Astrocyte of the hippocampus (primary cell): ENCODE results near the gene CEP19.

Experiments used
- DNase-seq: peaks from one replicate; pipeline ENCODE4 v3.0.0; 2011; ENCODE audit warnings: low read depth, low spot score

The CEP19 gene

DNA sequence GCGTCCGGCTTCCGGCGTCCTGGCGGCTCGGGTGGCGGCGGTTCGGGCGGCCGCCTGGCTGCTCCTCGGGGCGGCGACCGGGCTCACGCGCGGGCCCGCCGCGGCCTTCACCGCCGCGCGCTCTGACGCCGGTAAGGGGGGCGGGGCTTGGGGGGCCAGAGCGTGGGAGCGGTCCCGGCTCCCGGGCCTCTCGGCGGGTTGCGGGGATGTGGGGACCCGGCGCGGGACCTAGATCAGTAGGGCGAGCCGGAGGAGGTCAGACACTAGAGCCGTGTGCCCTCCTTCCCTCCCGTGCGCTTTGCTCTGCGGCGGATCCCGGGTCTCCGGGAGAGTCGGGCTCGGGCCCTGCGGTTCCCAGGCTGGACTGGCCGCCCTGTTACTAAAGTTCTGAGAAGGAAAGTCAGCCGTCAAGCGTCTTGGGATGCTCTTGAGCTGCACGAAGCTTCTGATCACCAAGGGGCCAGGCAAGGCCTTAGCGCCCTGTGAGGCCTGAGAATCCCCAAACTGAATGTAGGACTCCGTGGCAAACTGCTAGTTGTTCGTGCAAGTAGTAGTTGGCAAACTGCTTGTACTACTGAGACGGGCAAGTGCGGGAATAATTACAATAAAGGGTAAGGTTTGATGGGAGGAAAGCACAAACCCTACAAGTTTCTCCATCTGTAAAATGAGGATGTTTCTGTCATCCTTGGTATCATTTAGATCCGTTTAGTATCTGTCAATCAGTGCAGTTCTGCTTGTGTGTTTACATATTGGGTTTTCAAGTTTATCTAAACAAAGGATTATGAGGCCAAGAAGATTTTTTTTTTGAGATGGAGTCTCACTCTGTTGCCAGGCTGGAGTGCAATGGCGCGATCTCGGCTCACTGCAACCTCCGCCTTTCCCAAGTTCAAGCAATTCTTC, 714 bp upstream of the CEP19 start:
- DNase-seq, result no peak

DNA sequence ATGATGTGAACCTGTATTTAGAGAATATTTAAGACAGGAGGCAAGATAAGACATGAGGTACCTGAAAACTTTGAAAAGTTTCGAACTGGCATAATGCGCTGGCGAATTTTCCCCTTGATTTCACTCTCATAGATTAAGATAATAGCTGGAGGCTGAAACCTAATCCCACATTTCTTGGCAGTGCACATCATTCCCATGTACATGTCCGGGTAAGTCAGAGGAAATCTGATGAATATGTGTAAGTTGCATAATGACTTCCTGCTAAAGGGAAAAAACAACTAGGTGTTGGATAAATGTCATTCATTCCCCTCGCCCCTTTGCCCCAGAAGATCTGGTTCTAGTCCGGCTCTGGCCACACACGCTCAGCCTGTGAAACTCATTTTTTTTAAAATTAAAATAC, 3.6 kb downstream of the CEP19 start:
- peak; percentile 33 for DNase-seq

DNA sequence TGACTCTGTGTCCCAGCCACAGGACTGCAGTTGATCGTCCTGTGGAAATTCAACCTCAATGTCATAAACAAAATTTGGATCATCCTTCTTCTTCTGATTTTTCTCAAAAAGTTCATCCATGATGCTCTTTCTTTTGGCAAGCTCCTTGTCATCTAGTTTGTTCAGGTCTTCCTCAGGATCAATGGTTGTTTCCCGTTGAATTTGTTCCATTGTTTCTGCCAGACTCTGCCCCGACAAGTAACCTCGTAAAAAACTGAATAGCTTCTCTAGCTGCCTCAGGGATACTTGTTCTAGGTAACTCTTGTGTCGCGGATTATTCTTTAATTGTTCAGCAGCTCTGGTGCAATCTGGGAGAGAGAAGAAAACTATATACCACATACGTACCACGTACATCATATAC, 4.5 kb downstream of the CEP19 start:
- DNase-seq, result no peak

DNA sequence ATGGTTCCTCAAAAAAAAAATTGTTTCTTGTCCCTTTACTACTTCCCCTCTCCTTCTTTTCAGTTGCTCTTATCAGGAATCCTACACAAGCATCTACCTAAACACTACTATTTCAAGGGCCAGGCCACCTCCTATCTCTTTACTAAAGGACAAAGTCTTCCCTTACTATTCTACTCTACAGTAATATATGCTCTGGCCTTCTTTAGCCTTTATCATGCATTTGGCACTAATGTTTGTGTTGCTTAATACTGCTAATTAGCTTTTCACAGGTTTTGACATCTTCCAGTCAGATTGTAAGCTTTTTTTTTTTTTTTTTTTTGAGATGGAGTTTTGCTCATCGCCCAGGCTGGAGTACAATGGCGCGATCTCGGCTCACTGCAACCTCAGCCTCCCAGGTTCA, 5.3 kb downstream of the CEP19 start:
- DNase-seq, result no peak

- no peak for DNase-seq
These were observed 5.7 kb downstream of the CEP19 start for GRCh38 chr3:196706327-196706726.

DNA sequence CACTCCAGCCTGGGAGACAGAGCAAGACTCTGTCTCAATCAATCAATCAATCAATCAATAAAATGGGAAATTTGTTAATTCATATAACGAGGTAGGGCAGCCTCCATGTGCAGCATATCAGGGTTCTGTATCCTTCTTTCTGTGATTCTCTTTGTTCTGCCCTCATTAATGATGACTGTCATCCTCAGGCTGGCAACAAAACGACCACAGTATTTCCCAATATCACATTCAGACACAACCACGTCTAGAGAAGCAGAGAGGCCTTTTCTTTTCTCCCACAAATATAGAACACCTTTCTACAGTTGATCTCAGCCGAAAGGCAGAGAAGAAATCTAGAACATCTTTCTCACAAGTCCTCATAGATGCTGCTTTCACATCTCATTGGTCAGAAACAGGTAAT, 11.2 kb downstream of the CEP19 start:
- no peak for DNase-seq

GRCh38 chr3:196699749-196700148, 12.3 kb downstream of the CEP19 start:
- DNase-seq, result peak; percentile 5

DNA sequence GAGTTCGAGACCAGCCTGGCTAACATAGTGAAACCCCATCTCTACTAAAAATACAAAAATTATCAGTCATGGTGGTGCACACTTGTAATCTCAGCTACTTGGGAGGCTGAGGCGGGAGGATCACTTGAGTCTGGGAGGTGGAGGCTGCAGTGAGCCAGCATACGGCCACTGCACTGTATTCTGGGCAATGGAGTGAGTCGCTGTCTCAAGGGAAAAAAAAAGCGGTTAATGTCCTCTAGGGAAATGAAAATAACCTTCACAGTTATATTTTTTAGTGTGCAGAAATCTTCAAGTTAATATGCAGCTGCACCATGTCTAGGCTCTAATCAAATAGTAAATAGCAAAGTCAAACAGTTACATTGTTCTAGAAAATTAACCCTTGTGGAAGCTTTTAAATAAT, 14.8 kb downstream of the CEP19 start:
- no peak for DNase-seq

DNA sequence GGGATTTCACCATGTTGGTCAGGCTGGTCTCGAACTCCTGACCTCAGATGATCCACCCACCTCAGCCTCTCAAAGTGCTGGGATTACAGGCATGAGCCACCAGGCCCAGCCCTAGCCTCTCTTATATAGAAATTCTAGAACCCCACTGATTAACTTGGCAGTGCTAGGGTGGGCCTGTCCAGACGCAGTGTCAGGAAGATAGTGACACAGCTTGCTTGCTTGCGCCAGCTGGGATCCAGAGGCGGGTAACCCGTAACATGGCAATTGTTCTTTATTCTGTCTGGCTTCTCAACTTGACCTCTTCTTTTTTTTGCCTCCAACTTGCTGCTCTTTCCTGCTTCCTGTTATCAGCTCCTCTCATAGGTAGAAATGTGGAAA, 16.2 kb downstream of the CEP19 start:
- no peak for DNase-seq

DNA sequence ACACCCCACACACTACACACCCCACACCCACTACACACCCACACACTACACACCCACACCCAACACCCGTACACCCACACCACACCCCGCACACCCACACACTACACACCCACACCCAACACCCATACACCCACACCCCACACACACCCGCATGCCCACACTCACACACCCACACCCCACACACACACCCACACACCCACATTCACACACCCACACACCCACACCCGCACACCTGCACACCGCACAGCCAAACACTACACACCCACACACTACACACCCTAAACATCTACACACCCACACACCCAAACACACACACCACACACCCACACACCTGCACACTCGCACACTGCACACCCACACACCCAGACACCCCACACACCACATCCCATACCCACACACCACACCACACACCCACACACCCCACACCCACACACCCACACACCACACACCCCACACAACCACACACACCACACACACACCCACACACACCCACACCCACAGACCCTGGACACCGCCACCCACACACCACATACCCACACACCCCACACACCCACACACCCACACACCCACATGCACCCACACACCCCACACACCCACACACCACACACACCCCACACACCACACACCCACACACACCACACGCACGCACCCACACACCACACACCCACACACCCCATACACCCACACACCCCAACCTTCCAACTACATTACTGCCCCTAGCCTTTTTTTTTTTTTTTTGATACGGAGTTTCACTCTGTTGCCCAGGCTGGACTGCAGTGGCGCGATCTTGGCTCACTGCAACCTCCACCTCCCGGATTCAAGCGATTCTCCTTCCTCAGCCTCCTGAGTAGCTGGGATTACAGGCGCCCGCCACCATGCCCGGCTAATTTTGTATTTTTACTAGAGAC, 16.9 kb downstream of the CEP19 start:
- DNase-seq, result no peak

DNA sequence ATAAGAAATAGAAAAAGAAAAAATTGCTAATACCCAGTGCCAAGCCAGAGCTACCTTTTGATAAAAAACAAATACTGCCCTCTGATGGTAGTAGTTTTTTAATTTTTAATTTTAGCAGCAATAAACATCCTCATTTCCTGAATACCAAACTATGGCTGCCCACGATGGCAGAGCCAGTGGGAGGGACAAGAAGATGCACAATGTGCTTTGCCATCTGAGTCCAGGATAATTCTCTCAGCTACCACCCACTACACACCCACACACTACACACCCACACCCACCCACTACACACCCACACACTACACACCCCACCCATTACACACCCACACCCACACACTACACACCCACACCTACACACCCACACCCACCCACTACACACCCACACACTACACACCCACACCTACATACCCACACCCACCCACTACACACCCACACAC, 17.8 kb downstream of the CEP19 start:
- DNase-seq, result no peak

- DNase-seq, result no peak
These were observed 20.7 kb downstream of the CEP19 start for GRCh38 chr3:196691386-196691785.

- no peak for DNase-seq
These were observed 21.9 kb downstream of the CEP19 start for GRCh38 chr3:196689941-196690660.

- DNase-seq, result no peak
These were observed 23.7 kb downstream of the CEP19 start for GRCh38 chr3:196688349-196688748.

DNA sequence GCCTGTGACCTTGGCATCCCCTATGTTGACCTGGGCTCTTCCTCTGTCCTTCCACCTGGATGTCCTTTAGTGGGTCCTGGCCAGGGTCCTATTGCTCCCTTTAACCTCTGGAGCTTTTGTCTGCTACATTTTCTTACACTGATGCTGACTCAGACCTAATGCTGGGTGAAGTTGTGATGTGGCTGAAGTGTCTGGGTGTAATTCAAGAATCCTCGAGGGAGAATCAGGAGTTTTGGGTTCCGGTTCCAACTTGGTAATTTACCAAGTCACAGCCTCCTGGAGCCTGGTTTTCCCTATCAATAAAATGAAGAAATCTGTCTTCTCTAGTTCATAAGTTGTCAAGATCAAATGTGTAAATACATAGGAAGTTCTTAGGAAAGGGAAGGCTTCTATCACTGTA, 25.6 kb downstream of the CEP19 start:
- DNase-seq, result no peak

DNA sequence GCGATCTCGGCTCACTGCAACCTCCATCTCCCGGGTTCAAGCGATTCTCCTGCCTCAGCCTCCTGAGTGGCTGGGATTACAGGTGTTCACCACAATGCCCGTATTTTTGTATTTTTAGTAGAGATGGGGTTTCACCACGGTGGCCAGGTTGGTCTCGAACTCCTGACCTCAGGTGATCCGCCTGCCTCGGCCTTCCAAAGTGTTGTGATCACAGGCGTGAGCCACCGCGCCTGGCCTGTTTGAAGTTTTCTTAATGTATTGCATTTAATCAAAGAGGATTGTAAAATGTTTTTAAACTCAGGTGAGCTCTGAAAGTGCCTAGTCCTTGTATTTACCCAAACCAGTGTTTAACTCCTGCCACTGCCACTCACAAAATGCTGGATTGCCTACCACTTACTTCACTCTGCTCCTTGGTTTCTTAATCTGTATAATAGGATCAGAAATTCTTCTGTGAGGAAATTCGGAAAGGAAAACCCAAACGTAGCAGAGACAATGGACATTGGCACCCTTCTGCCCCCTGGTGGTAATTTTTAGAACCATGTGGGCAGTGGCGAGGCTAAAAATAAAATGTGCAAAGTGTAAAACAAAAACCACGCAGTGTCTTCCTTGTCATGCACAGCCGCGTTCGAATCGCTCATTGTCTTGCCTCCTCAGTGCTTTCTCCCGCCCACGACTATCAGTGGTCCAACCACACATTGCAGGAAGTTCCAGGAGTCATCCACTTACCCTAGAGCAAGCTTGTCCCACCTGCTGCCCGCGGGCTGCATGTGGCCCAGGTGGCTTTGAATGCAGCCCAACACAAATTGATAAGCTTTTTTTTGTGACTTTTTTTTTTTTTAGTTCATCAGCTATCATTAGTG, 27.3 kb downstream of the CEP19 start:
- peak; percentile 71 for DNase-seq

GRCh38 chr3:196677931-196678330, 34.1 kb downstream of the CEP19 start:
- DNase-seq, result no peak

DNA sequence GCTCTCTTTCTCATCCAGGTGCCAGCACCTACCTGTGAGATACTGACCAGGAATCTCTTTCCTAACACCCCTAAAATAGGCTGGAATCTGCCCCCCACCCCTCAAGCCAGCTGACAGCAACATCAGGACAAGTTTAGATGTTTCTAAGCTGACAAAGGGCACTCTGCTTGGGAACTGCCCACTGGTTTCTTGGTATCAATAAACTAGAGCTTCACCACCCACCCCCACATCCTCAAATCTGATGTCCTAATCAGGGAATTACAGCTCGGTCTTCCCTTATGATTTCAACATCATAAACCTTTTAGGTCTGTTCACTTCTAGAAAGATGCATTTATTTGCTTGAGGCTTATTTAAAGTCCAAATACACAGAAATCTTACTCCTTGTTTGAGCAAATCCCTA, 34.7 kb downstream of the CEP19 start:
- no peak for DNase-seq

- DNase-seq, result no peak
These were observed 38.4 kb downstream of the CEP19 start for GRCh38 chr3:196673632-196674031.

DNA sequence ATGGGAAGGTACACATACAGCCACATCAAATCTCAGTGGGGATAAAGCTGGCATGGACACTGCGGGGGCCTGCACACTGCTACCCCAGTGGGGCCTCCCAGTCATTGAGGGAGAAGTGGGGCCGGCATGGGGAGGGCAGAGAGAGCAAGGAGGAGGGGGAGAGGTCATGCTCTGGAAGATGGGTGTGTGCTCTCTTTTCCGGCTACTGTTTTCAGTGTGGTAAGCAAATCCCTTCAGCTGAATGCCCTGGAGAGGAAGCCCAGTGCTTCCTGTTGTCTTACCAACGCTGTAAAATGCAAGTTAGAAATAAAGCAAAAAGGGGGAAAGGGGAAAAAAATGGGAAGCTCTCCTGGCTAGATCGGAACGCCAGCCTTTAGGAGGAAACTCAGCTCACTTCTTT, 41.7 kb downstream of the CEP19 start:
- DNase-seq, result no peak
